GDM1 (cell line): ENCODE data around the gene SWI5.

Experiments
- DNase-seq: peaks from one replicate; lab custom pipeline; 2025; lab: John Stamatoyannopoulos, UW

The SWI5 gene

GRCh38 chr9:128321343-128321742 is 45.3 kb downstream of the SWI5 start:
- no peak for DNase-seq

DNA sequence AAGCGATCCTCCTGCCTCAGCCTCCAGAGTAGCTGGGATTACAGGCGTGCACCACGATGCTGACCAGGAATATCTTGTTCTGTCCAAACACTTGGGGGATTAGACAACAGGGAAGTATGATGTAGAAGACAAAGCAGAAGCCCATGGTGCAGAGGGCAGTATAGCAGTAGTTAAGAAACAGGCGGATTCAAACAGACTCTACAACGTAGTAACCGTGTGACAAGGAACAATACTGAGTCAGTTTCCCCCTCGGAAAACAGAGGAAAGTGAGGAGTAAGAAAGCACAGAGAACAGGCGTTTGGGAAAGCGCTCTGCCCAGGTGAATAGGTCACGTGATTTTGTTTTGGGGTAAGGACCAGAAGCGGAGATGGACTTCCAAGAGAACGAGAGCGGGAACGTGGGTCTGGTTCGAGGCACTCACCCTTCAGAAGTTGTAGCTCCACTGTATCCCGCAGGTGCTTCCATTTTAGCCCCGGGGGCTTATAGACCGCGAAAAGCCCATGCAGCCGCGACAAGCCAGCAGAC is 45.9 kb downstream of the SWI5 start:
- DNase-seq: no peak

DNA sequence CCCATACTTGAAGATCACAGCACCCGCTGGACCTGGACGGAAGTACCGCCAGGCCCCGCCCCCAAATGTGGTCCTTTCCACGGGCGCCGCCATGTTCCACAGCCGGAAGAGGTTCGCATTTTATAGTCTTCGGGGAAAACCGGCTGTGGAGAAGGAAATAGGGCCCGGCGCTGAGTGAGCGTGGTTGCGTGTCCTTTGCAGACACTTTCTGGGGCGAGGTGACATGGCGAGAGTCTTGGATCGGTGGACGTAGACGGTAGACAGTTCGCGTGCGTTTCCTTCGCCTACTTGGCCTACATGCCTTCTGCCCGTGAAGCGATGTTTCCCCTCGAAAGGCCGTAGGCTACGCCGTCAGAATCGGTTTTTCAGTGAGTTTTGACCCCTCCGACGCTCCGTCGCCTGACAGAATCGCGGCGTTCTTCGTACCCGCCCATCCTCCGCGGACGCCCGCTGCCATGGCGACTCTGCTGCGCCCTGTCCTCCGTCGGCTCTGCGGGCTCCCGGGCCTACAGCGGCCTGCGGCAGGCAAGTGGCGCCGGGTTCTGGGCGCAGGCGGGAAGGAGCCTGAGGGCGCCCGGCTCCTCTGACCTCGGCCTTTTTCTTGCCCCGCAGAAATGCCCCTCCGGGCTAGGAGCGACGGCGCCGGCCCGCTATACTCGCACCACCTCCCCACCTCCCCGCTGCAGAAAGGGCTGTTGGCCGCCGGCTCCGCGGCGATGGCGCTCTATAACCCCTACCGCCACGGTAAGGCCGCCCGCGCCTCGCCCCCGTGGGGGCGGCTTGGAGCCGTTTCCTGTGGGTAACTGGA is 46.5 kb downstream of the SWI5 start, which contains the start of the genes COQ4 and TRUB2:
Gene COQ4, plus strand, starts transcription at position 436 of the 808 bp plus-strand sequence. Its CDS starts 20 bp downstream, at position 456.
Gene TRUB2, minus strand, starts transcription at position 44 of the 808 bp plus-strand sequence. Its CDS starts 39 bp downstream, at position 5.
- peak; percentile 88 for DNase-seq

DNA sequence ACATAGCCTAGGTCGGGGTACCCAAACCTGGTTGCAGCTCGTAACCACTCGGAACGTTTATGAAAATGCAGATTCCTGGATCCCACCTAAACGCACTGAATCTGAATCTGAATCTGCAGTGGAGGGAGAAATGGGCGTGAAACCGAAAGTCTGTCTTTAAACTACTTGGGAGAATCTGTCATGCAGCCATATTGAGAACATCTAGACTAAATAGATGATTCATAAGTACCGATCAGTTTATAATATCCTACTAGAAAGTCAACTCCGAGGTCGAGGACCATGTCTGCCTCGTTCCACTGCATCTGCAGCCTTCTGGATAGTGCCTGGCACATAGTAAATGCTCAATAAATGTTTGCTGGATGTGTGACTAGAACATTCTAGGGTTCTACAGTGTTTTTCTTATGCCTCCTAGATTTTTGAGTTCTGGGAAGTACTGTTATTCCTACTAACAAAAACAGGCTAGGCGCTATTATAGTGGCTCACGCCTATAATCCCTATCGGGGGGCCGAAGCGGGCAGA is 47.2 kb downstream of the SWI5 start:
- no peak for DNase-seq

DNA sequence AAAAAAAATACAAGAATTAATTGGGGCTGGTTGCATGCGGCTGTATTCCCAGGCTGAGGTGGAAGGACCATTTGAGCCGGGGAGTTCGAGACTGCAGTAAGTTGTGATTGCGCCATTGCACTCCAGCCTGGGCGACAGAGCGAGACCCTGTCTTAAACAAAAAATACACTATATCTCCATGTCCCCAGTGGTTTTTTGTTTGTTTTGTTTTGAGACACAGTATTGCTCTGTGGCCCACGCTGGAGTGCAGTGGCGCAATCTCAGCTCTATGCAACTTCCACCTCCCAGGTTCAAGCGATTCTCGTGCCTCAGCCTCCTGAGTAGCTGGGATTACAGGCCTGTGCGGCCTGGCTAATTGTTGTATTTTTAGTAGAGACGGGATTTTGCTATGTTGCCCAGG is 47.7 kb downstream of the SWI5 start:
- no peak for DNase-seq

GRCh38 chr9:128324401-128324800 is 48.3 kb downstream of the SWI5 start:
- DNase-seq: no peak

GRCh38 chr9:128325629-128326028 is 49.6 kb downstream of the SWI5 start:
- DNase-seq: no peak

- DNase-seq: no peak
Observed at GRCh38 chr9:128333451-128333869, 57.4 kb downstream of the SWI5 start.

DNA sequence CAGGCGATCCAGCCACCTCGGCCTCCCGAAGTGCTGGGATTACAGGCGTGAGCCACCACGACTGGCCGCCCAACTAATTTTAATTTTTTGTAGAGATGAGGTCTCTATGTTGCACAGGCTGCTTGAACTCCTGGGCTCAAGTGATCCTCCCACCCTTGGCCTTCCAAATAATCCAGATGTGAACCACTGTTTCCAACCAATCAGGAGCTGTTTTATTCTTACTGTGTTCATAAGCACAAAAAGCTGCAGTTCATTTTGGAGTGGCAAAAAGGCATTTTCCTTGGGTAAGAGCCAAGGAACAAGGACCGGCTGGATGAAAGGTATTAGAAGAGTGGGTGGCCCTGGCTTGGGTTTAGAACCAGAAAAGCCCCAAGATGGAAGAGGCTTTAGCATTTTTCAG is 59.1 kb downstream of the SWI5 start:
- no peak for DNase-seq

- DNase-seq: no peak
Observed at GRCh38 chr9:128335914-128336313, 59.8 kb downstream of the SWI5 start.

DNA sequence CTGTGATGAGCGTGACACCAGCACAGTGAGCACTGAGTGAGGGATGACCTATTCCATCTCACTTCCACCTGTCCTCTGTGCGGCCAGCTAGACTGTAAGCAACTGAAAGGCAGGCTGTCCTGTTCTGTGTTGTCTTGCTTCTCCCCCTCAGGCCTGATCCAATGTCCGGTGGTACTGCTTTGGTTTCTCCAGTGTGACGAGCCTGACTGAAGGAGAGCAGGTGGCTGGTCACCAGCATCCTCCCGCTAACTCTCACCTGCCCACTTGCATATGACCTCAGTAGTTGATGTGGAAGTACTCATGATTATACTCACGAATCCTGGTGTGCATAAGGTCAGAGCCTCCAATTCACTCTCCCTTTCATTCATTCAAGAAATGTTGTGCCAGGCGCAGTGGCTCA is 61.9 kb downstream of the SWI5 start:
- DNase-seq: no peak
